Neuronal stem cell (in vitro differentiated cells): ENCODE data around the gene HS1BP3.

Experiments
- DNase-seq: peaks from one replicate; pipeline ENCODE4 v3.0.0-alpha.2; 2013; ENCODE audit warnings: low spot score
- H2AFZ ChIP-seq: one replicate; pipeline ENCODE4 v1.6.1; 2013; ENCODE audit warnings: mild to moderate bottlenecking, low read length, inconsistent platforms
- H2AK5ac ChIP-seq: 2 replicates; pipeline ENCODE4 v1.6.1; 2013; ENCODE audit warnings: low read depth, mild to moderate bottlenecking, inconsistent platforms, low read length, moderate library complexity, mixed read lengths
- H2BK120ac ChIP-seq: 2 replicates; pipeline ENCODE4 v1.6.1; 2013; ENCODE audit warnings: low read depth, mild to moderate bottlenecking, inconsistent platforms, low read length, moderate library complexity, mixed read lengths
- H2BK12ac ChIP-seq: one replicate; pipeline ENCODE4 v1.6.1; 2013; ENCODE audit warnings: low read length, inconsistent platforms
- H2BK15ac ChIP-seq: 2 replicates; pipeline ENCODE4 v1.6.1; 2013; ENCODE audit warnings: mild to moderate bottlenecking, low read length, inconsistent platforms, mixed read lengths
- H2BK5ac ChIP-seq: one replicate; pipeline ENCODE4 v1.6.1; 2013; ENCODE audit warnings: inconsistent platforms, mild to moderate bottlenecking, low read length, moderate library complexity
- H3K14ac ChIP-seq: one replicate; pipeline ENCODE4 v1.6.1; 2013; ENCODE audit warnings: low read length, inconsistent platforms
- H3K18ac ChIP-seq: 2 replicates; pipeline ENCODE4 v1.6.1; 2013; ENCODE audit warnings: low read length, inconsistent platforms
- H3K23ac ChIP-seq: 2 replicates; pipeline ENCODE4 v1.6.1; 2013; ENCODE audit warnings: low read depth, mild to moderate bottlenecking, mixed read lengths, low read length, inconsistent platforms; ENCODE audit not compliant: poor library complexity
- H3K27ac ChIP-seq: replicated peaks from 3 replicates; pipeline ENCODE4 v1.5.1; 2013; ENCODE audit warnings: low read length, inconsistent platforms
- H3K27me3 ChIP-seq, 3 experiments: 2 replicates each; pipeline ENCODE4 v1.6.1; 2013; ENCODE audit warnings: low read length in 3 of 3, mild to moderate bottlenecking in 2 of 3, inconsistent platforms in 1 of 3, low read depth in 1 of 3, mixed read lengths in 1 of 3, moderate library complexity in 1 of 3; ENCODE audit not compliant: control insufficient read depth in 3 of 3, insufficient read depth in 3 of 3
- H3K36me3 ChIP-seq, 2 donors: replicated peaks in 1 of 2; 2 replicates each; pipeline ENCODE4 v1.6.1; 2013; ENCODE audit warnings: low read length in 2 of 2; ENCODE audit not compliant: control insufficient read depth in 2 of 2, insufficient read depth in 2 of 2
- H3K4ac ChIP-seq: 2 replicates; pipeline ENCODE4 v1.6.1; 2013; ENCODE audit warnings: inconsistent platforms, mild to moderate bottlenecking, low read length, moderate library complexity
- H3K4me1 ChIP-seq, 2 donors: 1 replicate in 1 of 2; 2 replicates in 1 of 2; pipeline ENCODE4 v1.6.1; 2013; ENCODE audit warnings: low read length in 2 of 2, low read depth in 1 of 2; ENCODE audit not compliant: control insufficient read depth in 2 of 2, insufficient read depth in 1 of 2
- H3K4me2 ChIP-seq: one replicate; pipeline ENCODE4 v1.6.1; 2013; ENCODE audit warnings: mild to moderate bottlenecking, low read length, inconsistent platforms; ENCODE audit not compliant: insufficient read depth, poor library complexity, severe bottlenecking
- H3K4me3 ChIP-seq, 2 donors: 2 replicates each; pipeline ENCODE4 v1.5.1; 2013; ENCODE audit warnings: low read length in 2 of 2, mild to moderate bottlenecking in 2 of 2, inconsistent platforms in 1 of 2, moderate library complexity in 1 of 2
- H3K79me1 ChIP-seq: one replicate; pipeline ENCODE4 v1.6.1; 2013; ENCODE audit warnings: low read depth, mild to moderate bottlenecking, inconsistent platforms, low read length, moderate library complexity
- H3K9ac ChIP-seq: one replicate; pipeline ENCODE4 v1.6.1; 2013; ENCODE audit warnings: mild to moderate bottlenecking, low read depth, low read length, inconsistent platforms; ENCODE audit not compliant: poor library complexity
- H3K9me3 ChIP-seq, 2 donors: replicated peaks in 1 of 2; 2 replicates each; pipeline versions ENCODE3 to v1.6.1; 2013; ENCODE audit warnings: low read length in 2 of 2, mild to moderate bottlenecking in 2 of 2, inconsistent platforms in 1 of 2, low read depth in 1 of 2, mixed read lengths in 1 of 2, moderate library complexity in 1 of 2; ENCODE audit not compliant: control insufficient read depth in 2 of 2, insufficient read depth in 1 of 2
- H4K8ac ChIP-seq: one replicate; pipeline ENCODE4 v1.6.1; 2013; ENCODE audit warnings: low read depth, mild to moderate bottlenecking, inconsistent platforms, low read length, moderate library complexity
- H4K91ac ChIP-seq: one replicate; pipeline ENCODE4 v1.6.1; 2013; ENCODE audit warnings: low read length, low read depth, mild to moderate bottlenecking, inconsistent platforms; ENCODE audit not compliant: poor library complexity
- WGBS, 2 donors: extraction: QIAGEN DNeasy Blood & Tissue Kit; methylation state at CpG; one replicate each; pipeline ENCODE4 v1.1.7; 2013; ENCODE audit warnings: missing lambda C conversion rate in 2 of 2, mixed read lengths in 1 of 2; ENCODE audit not compliant: insufficient read length in 2 of 2, insufficient replicate concordance in 1 of 2; ENCODE audit errors: extremely low coverage in 2 of 2; 5-methylcytosine and 5-hydroxymethylcytosine counted together

HS1BP3 gene

GRCh38 chr2:20664431-20665242 lies 13.7 kb upstream of the HS1BP3 start:
- no peak overlapping the region for H2BK15ac ChIP-seq
- no peak overlapping the region for H2BK12ac ChIP-seq

GRCh38 chr2:20664071-20664390 lies 13.1 kb upstream of the HS1BP3 start:
- no peak overlapping the region for H3K9ac ChIP-seq
- H3K36me3 ChIP-seq: no peaks in the 10 kb centered on the region
- H4K91ac ChIP-seq: no peak overlapping the region
- no peak overlapping the region for H2BK12ac ChIP-seq
- no peak overlapping the region for H3K4me2 ChIP-seq
- no peak overlapping the region for H4K8ac ChIP-seq
- no peak overlapping the region for H3K4me3 ChIP-seq
- H2AFZ ChIP-seq: no peak overlapping the region
- H2BK15ac ChIP-seq: no peak overlapping the region
- H3K27ac ChIP-seq: no peak overlapping the region
- H3K27me3 ChIP-seq: peaks cover 38 to 82% (median 74%) of the 10 kb centered on the region in 3 experiments
- no peak overlapping the region for H2BK120ac ChIP-seq
- H3K14ac ChIP-seq: no peak overlapping the region
- no peaks in the 10 kb centered on the region for H3K79me1 ChIP-seq
- no CpG with 5 or more reads among the region's 2 CpGs for WGBS, 2 donors
- DNase-seq: no peak
- H3K4ac ChIP-seq: no peak overlapping the region
- no peaks in the 10 kb centered on the region for H3K9me3 ChIP-seq
- H3K23ac ChIP-seq: no peak overlapping the region
- H3K18ac ChIP-seq: no peak overlapping the region
- H2AK5ac ChIP-seq: no peak overlapping the region
- peaks cover 4 to 19% of the 10 kb centered on the region in 2 donors for H3K4me1 ChIP-seq
- no peak overlapping the region for H2BK5ac ChIP-seq

More at GRCh38 chr2:20664431-20665242, 13.7 kb upstream of the HS1BP3 start:
- Histone ChIP-seq H3K4me1 (peaks cover 6 to 19% of the 10 kb centered on the region in 2 donors), H3K27ac (no peak overlapping the region), H3K9me3 (peaks cover 0 to under 1% of the 10 kb centered on the region in 2 donors), H3K4ac (no peak overlapping the region), H3K4me2 (no peak overlapping the region), H3K79me1 (no peaks in the 10 kb centered on the region), H2AFZ (no peak overlapping the region), H2BK120ac (no peak overlapping the region), H3K9ac (no peak overlapping the region), H3K36me3 (no peaks in the 10 kb centered on the region), H2AK5ac (no peak overlapping the region), H3K27me3 (peaks cover 44 to 81% (median 80%) of the 10 kb centered on the region in 3 experiments), H3K14ac (no peak overlapping the region), H3K4me3 (no peak overlapping the region), H3K23ac (no peak overlapping the region), H2BK5ac (no peak overlapping the region), H4K8ac (no peak overlapping the region), H3K18ac (no peak overlapping the region), H4K91ac (no peak overlapping the region)
- DNase-seq: no peak
- WGBS, 2 donors: no CpG with 5 or more reads among the region's 17 CpGs

DNA sequence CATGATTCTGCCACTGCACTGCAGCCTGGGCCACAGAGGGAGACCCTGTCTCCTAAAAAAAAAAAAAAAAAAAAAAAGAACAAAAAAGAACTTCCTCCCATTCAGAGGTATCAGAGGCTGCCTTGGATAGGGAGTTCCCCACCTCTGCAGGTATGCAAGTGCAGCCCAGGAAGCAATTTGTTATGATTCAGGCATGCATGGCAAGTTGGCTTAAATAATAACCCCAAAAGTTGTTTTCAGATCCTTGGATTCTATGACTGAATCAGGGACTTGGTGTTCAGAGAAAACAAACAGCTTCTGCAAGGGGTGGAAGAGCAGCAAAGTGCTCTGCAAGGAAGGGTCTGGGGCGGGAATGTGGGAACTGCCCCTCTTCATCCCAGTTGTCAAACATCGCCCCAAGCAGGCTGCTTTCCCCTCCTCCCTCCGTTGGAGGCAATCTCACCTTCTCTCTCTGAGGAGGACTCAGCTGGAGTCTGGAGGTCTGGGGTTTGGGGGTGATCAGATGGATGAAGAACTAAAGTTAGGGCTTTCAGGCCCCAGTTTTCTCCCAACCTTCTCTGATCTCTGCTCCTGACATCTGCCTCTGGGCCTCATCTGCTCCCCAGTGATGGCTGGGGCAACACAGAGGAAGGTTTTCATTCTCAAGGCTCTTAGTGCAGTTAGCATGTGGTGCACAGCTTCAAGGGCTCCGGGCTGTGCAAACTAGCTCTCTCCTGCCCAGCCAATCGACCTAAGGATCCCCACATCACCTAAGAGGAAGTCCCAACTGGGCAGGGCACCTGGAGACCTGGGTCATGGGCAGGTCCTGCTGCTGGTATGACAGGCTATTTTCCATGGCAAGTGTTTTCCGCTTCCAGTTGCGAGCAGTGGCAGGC lies 12.5 kb upstream of the HS1BP3 start:
- H3K27me3 ChIP-seq: peaks cover 34 to 79% (median 68%) of the 10 kb centered on the region in 3 experiments
- H3K36me3 ChIP-seq: no peaks in the 10 kb centered on the region

More for the DNA sequence above, 12.5 kb upstream of the HS1BP3 start:
- no peak overlapping the region for H3K27ac ChIP-seq
- H2BK15ac ChIP-seq: no peak overlapping the region
- no peak overlapping the region for H3K23ac ChIP-seq
- no peaks in the 10 kb centered on the region for H3K9me3 ChIP-seq
- H2BK12ac ChIP-seq: no peak overlapping the region
- H2BK120ac ChIP-seq: no peak overlapping the region
- no peak for DNase-seq
- H3K4ac ChIP-seq: no peak overlapping the region
- WGBS, 2 donors: no CpG with 5 or more reads among the region's 7 CpGs
- H3K79me1 ChIP-seq: no peaks in the 10 kb centered on the region
- H3K4me2 ChIP-seq: no peak overlapping the region
- H3K9ac ChIP-seq: no peak overlapping the region
- no peak overlapping the region for H4K8ac ChIP-seq
- no peak overlapping the region for H3K18ac ChIP-seq
- H2BK5ac ChIP-seq: no peak overlapping the region
- no peak overlapping the region for H3K4me3 ChIP-seq
- H3K14ac ChIP-seq: no peak overlapping the region
- H4K91ac ChIP-seq: no peak overlapping the region
- no peak overlapping the region for H2AFZ ChIP-seq
- peaks cover 4 to 19% of the 10 kb centered on the region in 2 donors for H3K4me1 ChIP-seq
- no peak overlapping the region for H2AK5ac ChIP-seq
